IPS-15b (cell line): ENCODE results near the gene FSTL5.
"Not testable (repeated sequence)": the region's sequence is repeated elsewhere in the genome, so short reads cannot be mapped to it uniquely, and the experiment has no call there.

Experiments
- H3K27me3 ChIP-seq: one replicate; pipeline ENCODE4 v1.6.1; 2013; ENCODE audit warnings: low read length; ENCODE audit not compliant: control insufficient read depth, insufficient read depth
- H3K36me3 ChIP-seq: one replicate; pipeline ENCODE4 v1.6.1; 2013; ENCODE audit warnings: low read length; ENCODE audit not compliant: control insufficient read depth, insufficient read depth
- H3K4me1 ChIP-seq: one replicate; pipeline ENCODE4 v1.6.1; 2013; ENCODE audit warnings: mild to moderate bottlenecking, low read length; ENCODE audit not compliant: control insufficient read depth, insufficient read depth
- H3K4me3 ChIP-seq: one replicate; pipeline ENCODE4 v1.5.1; 2013; ENCODE audit warnings: low read depth, low read length
- H3K9ac ChIP-seq: one replicate; pipeline ENCODE4 v1.6.1; 2013; ENCODE audit warnings: low read depth, mild to moderate bottlenecking, low read length
- H3K9me3 ChIP-seq: one replicate; pipeline ENCODE4 v1.6.1; 2013; ENCODE audit warnings: mild to moderate bottlenecking, low read length; ENCODE audit not compliant: control insufficient read depth, insufficient read depth

The FSTL5 gene

GRCh38 chr4:162163892-162164759, at the start of gene FSTL5:
Gene FSTL5 (minus strand): TSS chr4:162164000. CDS start chr4:162111396, 52,604 bp downstream.
- H3K9ac ChIP-seq, result no peak within 1 kb of the TSS
- no peaks in the 10 kb centered on the region for H3K36me3 ChIP-seq
- no peaks in the 10 kb centered on the region for H3K9me3 ChIP-seq
- peak within 1 kb of the TSS; percentile 89 for H3K4me3 ChIP-seq
- peaks cover 5% of the 10 kb centered on the region for H3K27me3 ChIP-seq
- H3K4me1 ChIP-seq, result no peaks in the 10 kb centered on the region

- H3K9me3 ChIP-seq, result no peaks in the 10 kb centered on the region
- no peak overlapping the region for H3K9ac ChIP-seq
- no peak overlapping the region for H3K4me3 ChIP-seq
- H3K36me3 ChIP-seq, result no peaks in the 10 kb centered on the region
- H3K27me3 ChIP-seq, result no peaks in the 10 kb centered on the region
- no peaks in the 10 kb centered on the region for H3K4me1 ChIP-seq
Measured at GRCh38 chr4:162209706-162210105, 45.9 kb upstream of the FSTL5 start.

GRCh38 chr4:162203478-162203877, 39.7 kb upstream of the FSTL5 start:
- H3K27me3 ChIP-seq, H3K4me3 ChIP-seq, H3K4me1 ChIP-seq, H3K9ac ChIP-seq, H3K36me3 ChIP-seq, H3K9me3 ChIP-seq: not testable (repeated sequence)

GRCh38 chr4:162201673-162202072, 37.9 kb upstream of the FSTL5 start:
- H3K27me3 ChIP-seq, result no peaks in the 10 kb centered on the region
- no peaks in the 10 kb centered on the region for H3K36me3 ChIP-seq
- no peak overlapping the region for H3K9ac ChIP-seq
- no peak overlapping the region for H3K4me3 ChIP-seq
- H3K4me1 ChIP-seq, result no peaks in the 10 kb centered on the region
- H3K9me3 ChIP-seq, result no peaks in the 10 kb centered on the region

GRCh38 chr4:162170509-162170908, 6.7 kb upstream of the FSTL5 start:
- Histone ChIP-seq H3K9ac (no peak overlapping the region), H3K27me3 (no peaks in the 10 kb centered on the region), H3K4me1 (no peaks in the 10 kb centered on the region), H3K9me3 (no peaks in the 10 kb centered on the region), H3K36me3 (no peaks in the 10 kb centered on the region), H3K4me3 (no peak overlapping the region)

- H3K9me3 ChIP-seq, result no peaks in the 10 kb centered on the region
- H3K4me1 ChIP-seq, result no peaks in the 10 kb centered on the region
- peaks cover 5% of the 10 kb centered on the region for H3K27me3 ChIP-seq
- no peak overlapping the region for H3K9ac ChIP-seq
- H3K4me3 ChIP-seq, result no peak overlapping the region
- no peaks in the 10 kb centered on the region for H3K36me3 ChIP-seq
Measured at GRCh38 chr4:162164906-162165510, 1.2 kb upstream of the FSTL5 start.

GRCh38 chr4:162162672-162163071, 1.1 kb downstream of the FSTL5 start:
- Histone ChIP-seq H3K4me1 (no peaks in the 10 kb centered on the region), H3K27me3 (peaks cover 5% of the 10 kb centered on the region), H3K9ac (no peak overlapping the region), H3K36me3 (no peaks in the 10 kb centered on the region), H3K9me3 (no peaks in the 10 kb centered on the region), H3K4me3 (no peak overlapping the region)

GRCh38 chr4:162157241-162157640, 6.6 kb downstream of the FSTL5 start:
- Histone ChIP-seq H3K9me3 (no peaks in the 10 kb centered on the region), H3K27me3 (no peaks in the 10 kb centered on the region), H3K9ac (no peak overlapping the region), H3K36me3 (no peaks in the 10 kb centered on the region), H3K4me3 (no peak overlapping the region), H3K4me1 (no peaks in the 10 kb centered on the region)

- no peaks in the 10 kb centered on the region for H3K4me1 ChIP-seq
- no peak overlapping the region for H3K4me3 ChIP-seq
- no peaks in the 10 kb centered on the region for H3K36me3 ChIP-seq
- H3K9me3 ChIP-seq, result no peaks in the 10 kb centered on the region
- H3K27me3 ChIP-seq, result no peaks in the 10 kb centered on the region
- no peak overlapping the region for H3K9ac ChIP-seq
Measured at GRCh38 chr4:162154862-162155540, 8.8 kb downstream of the FSTL5 start.

GRCh38 chr4:162151850-162152249, 11.9 kb downstream of the FSTL5 start:
- no peak overlapping the region for H3K9ac ChIP-seq
- no peak overlapping the region for H3K4me3 ChIP-seq
- H3K36me3 ChIP-seq, result no peaks in the 10 kb centered on the region
- H3K4me1 ChIP-seq, result no peaks in the 10 kb centered on the region
- H3K27me3 ChIP-seq, result no peaks in the 10 kb centered on the region
- no peaks in the 10 kb centered on the region for H3K9me3 ChIP-seq

- Histone ChIP-seq H3K4me3 (no peak overlapping the region), H3K9me3 (no peaks in the 10 kb centered on the region), H3K4me1 (no peaks in the 10 kb centered on the region), H3K36me3 (no peaks in the 10 kb centered on the region), H3K9ac (no peak overlapping the region), H3K27me3 (no peaks in the 10 kb centered on the region)
Measured at GRCh38 chr4:162151386-162151785, 12.4 kb downstream of the FSTL5 start.

GRCh38 chr4:162149644-162150043, 14.2 kb downstream of the FSTL5 start:
- no peak overlapping the region for H3K9ac ChIP-seq
- H3K36me3 ChIP-seq, result no peaks in the 10 kb centered on the region
- H3K4me3 ChIP-seq, result no peak overlapping the region
- H3K4me1 ChIP-seq, result no peaks in the 10 kb centered on the region
- no peaks in the 10 kb centered on the region for H3K9me3 ChIP-seq
- no peaks in the 10 kb centered on the region for H3K27me3 ChIP-seq
